K562 (cell line): ENCODE measurements around the gene HOTAIR. TPM values are rescaled to one million over a fixed set of nuclear protein-coding genes. Genes with fewer than 3 reads are reported as not detected.

Experiments
- ATAC-seq: fragments of 200-7000 bp; cut with Tn5 transposase; 3 replicates; pipeline ENCODE4 v1.9.1; 2020; ENCODE audit warnings: moderate library complexity
- BruUV-seq: library from RNA; stranded (reverse); fragments of 400-500 nt; replicated peaks from 2 replicates; lab custom pipeline; 2021; lab: Mats Ljungman, UMichigan
- CTCF ChIA-PET: fragments of 300-600 bp; formaldehyde crosslinking; extraction: SDS; loops from one replicate; lab custom pipeline; 2021; ENCODE audit warnings: low intra/inter-chr PET ratio; lab: Yijun Ruan, JAX
- POLR2A ChIA-PET: fragments of 300-600, 350-650 bp; sonication (Branson Sonifier 250); formaldehyde crosslinking; extraction: SDS; loops from one replicate; lab custom pipeline; 2021; ENCODE audit warnings: antibody characterized with exemption, inconsistent platforms; lab: Yijun Ruan, JAX
- DNase-seq, 4 experiments: peaks; one replicate each; pipeline versions ENCODE4 v3.0.0 to v3.0.0-alpha.2; 2011 to 2018; ENCODE audit warnings: low spot score in 3 of 4, mixed read lengths in 3 of 4; ENCODE audit errors: extremely low read depth in 1 of 4
- FAIRE-seq: peaks from 2 replicates; lab custom pipeline; 2011; peaks lifted over from hg19 to GRCh38; lab: Jason Lieb, UNC
- H2AFZ ChIP-seq: 2 replicates; pipeline ENCODE4 v1.6.0; 2011; ENCODE audit warnings: low read depth, low read length, control low read depth, inconsistent platforms
- H3K27ac ChIP-seq: fragments of 200-600 bp; 3 replicates; pipeline ENCODE4 v1.8.0; 2011; ENCODE audit warnings: low read depth, mild to moderate bottlenecking, control low read depth, inconsistent platforms, low read length, moderate library complexity, mixed read lengths; ENCODE audit errors: extremely low read depth
- H3K27me3 ChIP-seq, 2 experiments: fragments of 300-600 bp in 1 of 2; 2 replicates in 1 of 2; 3 replicates in 1 of 2; pipeline versions ENCODE4 v1.6.0 to v1.8.0; 2011; ENCODE audit warnings: inconsistent platforms in 2 of 2, low read length in 2 of 2, mild to moderate bottlenecking in 1 of 2, mixed read lengths in 1 of 2, moderate library complexity in 1 of 2; ENCODE audit not compliant: control insufficient read depth in 2 of 2, insufficient read depth in 2 of 2
- H3K36me3 ChIP-seq: fragments of 300-600 bp; 3 replicates; pipeline ENCODE4 v1.8.0; 2011; ENCODE audit warnings: mild to moderate bottlenecking, low read length, inconsistent platforms; ENCODE audit not compliant: control insufficient read depth, insufficient read depth
- H3K4me1 ChIP-seq, 2 experiments: fragments of 200-600 bp in 1 of 2; replicated peaks in 1 of 2; 2 replicates in 1 of 2; 3 replicates in 1 of 2; pipeline versions ENCODE4 v1.5.1 to v1.8.0; 2011; ENCODE audit warnings: inconsistent platforms in 2 of 2, low read length in 2 of 2, mild to moderate bottlenecking in 1 of 2, mixed read lengths in 1 of 2, moderate library complexity in 1 of 2; ENCODE audit not compliant: control insufficient read depth in 2 of 2, insufficient read depth in 2 of 2
- H3K4me2 ChIP-seq: 2 replicates; pipeline ENCODE4 v1.6.1; 2011; ENCODE audit warnings: low read length, control low read depth, inconsistent platforms, mixed read lengths; ENCODE audit not compliant: insufficient read depth
- H3K4me3 ChIP-seq: fragments of 200-600 bp; sonication (generic), shearing (Covaris generic); 2 replicates; pipeline ENCODE4 v1.5.1; 2016; ENCODE audit warnings: control low read depth, inconsistent platforms
- H3K79me2 ChIP-seq: fragments of 200-600 bp; 3 replicates; pipeline ENCODE4 v1.8.0; 2011; ENCODE audit warnings: low read length, inconsistent platforms; ENCODE audit not compliant: control insufficient read depth, insufficient read depth
- H3K9ac ChIP-seq, 2 experiments: 2 replicates each; pipeline versions ENCODE4 v1.6.0 to v1.6.1; 2011; ENCODE audit warnings: low read depth in 2 of 2, low read length in 2 of 2, control low read depth in 1 of 2, inconsistent platforms in 1 of 2, mild to moderate bottlenecking in 1 of 2, mixed read lengths in 1 of 2; ENCODE audit not compliant: insufficient read depth in 1 of 2
- H3K9me1 ChIP-seq: one replicate; pipeline ENCODE4 v1.6.0; 2011; ENCODE audit warnings: inconsistent platforms, mild to moderate bottlenecking, low read length, moderate library complexity; ENCODE audit not compliant: control insufficient read depth, insufficient read depth
- H3K9me3 ChIP-seq: replicated peaks from 2 replicates; pipeline ENCODE4 v1.5.1; 2011; ENCODE audit warnings: low read depth, low read length, inconsistent platforms; ENCODE audit not compliant: control insufficient read depth, insufficient read depth
- H4K20me1 ChIP-seq: replicated peaks from 2 replicates; pipeline ENCODE4 v1.6.1; 2011; ENCODE audit warnings: low read length, inconsistent platforms, mixed read lengths; ENCODE audit not compliant: control insufficient read depth, insufficient read depth
- FOXJ3 ChIP-seq: sonication (generic); formaldehyde crosslinking; IDR thresholded peaks from 2 replicates; pipeline ENCODE4 v1.4.0; 2020; ENCODE audit warnings: mild to moderate bottlenecking, missing genetic modification reagents
- POU5F1 ChIP-seq: fragments of 150-350 bp; IDR thresholded peaks from 2 replicates; pipeline ENCODE4 v1.6.1; 2014; ENCODE audit warnings: borderline replicate concordance, low read length, low read depth, mild to moderate bottlenecking; ENCODE audit not compliant: partially characterized antibody
- RCOR1 ChIP-seq, 2 experiments: IDR thresholded peaks; 2 replicates each; pipeline ENCODE4 v1.6.1; 2012; ENCODE audit warnings: low read depth in 2 of 2, low read length in 2 of 2, borderline replicate concordance in 1 of 2, improper control_type of control experiment in 1 of 2
- TAL1 ChIP-seq: fragments of 450-650 bp; IDR thresholded peaks from 2 replicates; pipeline ENCODE4 v1.6.1; 2016; ENCODE audit warnings: mild to moderate bottlenecking
- TEAD4 ChIP-seq, 2 experiments: sonication (generic) in 1 of 2; formaldehyde crosslinking in 1 of 2; IDR thresholded peaks; 2 replicates each; pipeline versions ENCODE4 v1.6.1 to v1.8.0; 2012 to 2022; ENCODE audit warnings: borderline replicate concordance in 1 of 2, inconsistent platforms in 1 of 2, low read length in 1 of 2, mild to moderate bottlenecking in 1 of 2, missing genetic modification reagents in 1 of 2
- UBTF ChIP-seq, 2 experiments: IDR thresholded peaks; 2 replicates each; pipeline ENCODE4 v1.6.1; 2012; ENCODE audit warnings: improper control_type of control experiment in 2 of 2, low read depth in 2 of 2, low read length in 2 of 2, borderline replicate concordance in 1 of 2
- ZBTB11 ChIP-seq, 3 experiments: fragments of 200-800 bp in 1 of 3; fragments of 250-450 bp in 1 of 3; fragments of 450-650 bp in 1 of 3; sonication (Bioruptor Pico) in 1 of 3; sonication (Bioruptor generic) in 1 of 3; formaldehyde crosslinking in 1 of 3; IDR thresholded peaks; 2 replicates each; pipeline versions ENCODE4 v1.6.1 to v1.8.0; 2016 to 2022; ENCODE audit warnings: mild to moderate bottlenecking in 2 of 3, missing genetic modification characterization in 2 of 3, missing compliant biosample characterization in 1 of 3, moderate library complexity in 1 of 3
- ZFP36 ChIP-seq: fragments of 150-350 bp; IDR thresholded peaks from 2 replicates; pipeline ENCODE4 v1.6.1; 2018; ENCODE audit warnings: low read length, low read depth; ENCODE audit not compliant: partially characterized antibody
- ZNF324 ChIP-seq: fragments of 250-450 bp; sonication (Bioruptor Pico); IDR thresholded peaks from 2 replicates; pipeline ENCODE4 v1.4.0; 2020; ENCODE audit warnings: mild to moderate bottlenecking
- ZNF740 ChIP-seq, 3 experiments: fragments of 200-800 bp in 1 of 3; sonication (Bioruptor generic) in 1 of 3; sonication (generic) in 1 of 3; formaldehyde crosslinking in 1 of 3; IDR thresholded peaks; 2 replicates each; pipeline versions ENCODE4 v1.6.1 to v1.8.0; 2016 to 2022; ENCODE audit warnings: mild to moderate bottlenecking in 2 of 3, missing compliant biosample characterization in 2 of 3, missing genetic modification characterization in 2 of 3, missing genetic modification reagents in 1 of 3
- WGBS: fragments of 100-300 bp; shearing (Covaris generic); methylation state at CpG from one replicate; pipeline ENCODE4 v1.1.6; 2016; ENCODE audit warnings: low coverage, mixed read lengths; ENCODE audit not compliant: insufficient coverage; ENCODE audit errors: missing lambda C conversion rate; 5-methylcytosine and 5-hydroxymethylcytosine counted together
- in situ Hi-C: fragments of 300-500 bp; cut with MboI; formaldehyde crosslinking; loops from 4 replicates; pipeline ENCODE4 v1.15.0; 2018; ENCODE audit warnings: inconsistent platforms, mixed read lengths
- intact Hi-C: fragments of 100-400 bp; cut with micrococcal nuclease; formaldehyde crosslinking; loops from 2 replicates; pipeline ENCODE4 v1.14.2; 2022
- polyA plus RNA-seq, 8 experiments: library from polyadenylated mRNA; depleted of rRNA in 4 of 8; stranded (reverse) in 5 of 8; unstranded in 3 of 8; fragments of >200 nt; fragmentation: Nextera tagmentation in 2 of 8; fragmentation: Illumina TruSeq in 1 of 8; extraction: Ambion mirVana in 2 of 8; extraction: Trizol in 1 of 8; gene quantifications; 2 replicates each; pipeline versions ENCODE4 v1.2.1 to v1.2.3, GENCODE V29; 2011 to 2014; ENCODE audit warnings: inconsistent platforms in 1 of 8, missing spikeins in 1 of 8
- total RNA-seq, 7 experiments: library from RNA; depleted of rRNA in 6 of 7; stranded (reverse); fragments of >200 nt in 6 of 7; fragmentation: Illumina TruSeq in 2 of 7; extraction: Trizol in 2 of 7; gene quantifications; 2 replicates each; pipeline versions ENCODE4 v1.2.1 to v1.2.3, GENCODE V29; 2011 to 2021; ENCODE audit warnings: low replicate concordance in 1 of 7

The HOTAIR gene
- total and polyA plus RNA-seq, 9 of the 15 experiments (the other 6 are each of a cell fraction or from before 2014, with no cell fraction given): 0.04 TPM; not detected in 8

GRCh38 chr12:53948650-53949593, 25.8 kb downstream of the HOTAIR start:
- POLR2A ChIA-PET: interaction anchor here (0.6 to 1.0 kb wide), 4 partner anchors 9 to 518 kb away, joined by 3 to 5 read pairs (median 3); no protein-coding TSS in a partner anchor
- ATAC-seq (peak; percentile 87), FAIRE-seq (peak; percentile 84), DNase-seq (peak; percentile 72 to 82 (median 77))
- Histone ChIP-seq H3K27me3 (peaks cover 47 to 62% of the 10 kb centered on the region in 2 experiments), H3K4me3 (no peak overlapping the region), H2AFZ (peak overlapping the region; percentile 54), H3K36me3 (no peaks in the 10 kb centered on the region), H3K27ac (no peak overlapping the region), H3K4me1 (peaks cover 12 to 53% of the 10 kb centered on the region in 2 experiments; a peak in 4 of 5 replicates), H3K4me2 (peak overlapping the region; percentile 24), H4K20me1 (peaks cover 4% of the 10 kb centered on the region), H3K79me2 (no peaks in the 10 kb centered on the region), H3K9ac (peak overlapping the region; percentile 5 to 81; a peak in 2 of 4 replicates), H3K9me3 (no peaks in the 10 kb centered on the region), H3K9me1 (no peaks in the 10 kb centered on the region)
- in situ Hi-C loops (no loop called here), intact Hi-C loops (loop anchor here (5.0 kb wide), 1 partner anchor 142 kb away; no protein-coding TSS in a partner anchor)
- WGBS: 20% methylated on average over 9 of the region's 9 CpGs
- BruUV-seq: no TSS peak
- CTCF ChIA-PET: no interaction called here
- TF ChIP-seq ZBTB11 (CRISPR knock-in tag; IDR thresholded peaks at IDR 0.05) (0 out of 6 replicates have a peak, but pooled peaks of 1 of the 3 experiments have one; percentile 30), RCOR1 (IDR thresholded peaks at IDR 0.05; ENCODE audit: borderline replicate concordance in 1 of 2, low read depth in 2 of 2, low read length in 2 of 2) (peak in 1 of 2 experiments; percentile 93; a peak in 2 of 4 replicates), ZFP36 (peak; percentile 21), FOXJ3 (no peak), TEAD4 (IDR thresholded peaks at IDR 0.05; ENCODE audit: low read length) (peak; percentile 78), TEAD4 (CRISPR knock-in tag; IDR thresholded peaks at IDR 0.05; ENCODE audit: borderline replicate concordance) (no peak), TAL1 (peak; percentile 65), ZNF324 (CRISPR knock-in tag) (0 out of 2 replicates have a peak, but pooled peaks have one; percentile 21), ZNF740 (CRISPR knock-in tag; IDR thresholded peaks at IDR 0.05) (no peak), ZNF740 (tag; IDR thresholded peaks at IDR 0.05) (0 out of 4 replicates have a peak, but pooled peaks of 1 of the 2 experiments have one; percentile 30), POU5F1 (no peak), UBTF (IDR thresholded peaks at IDR 0.05; ENCODE audit: borderline replicate concordance in 1 of 2, low read depth in 2 of 2, low read length in 2 of 2) (0 out of 4 replicates have a peak, but pooled peaks of 1 of the 2 experiments have one; percentile 28)
